GM21390 (cell line): ENCODE measurements around the gene CDC6.

Experiments used
- ATAC-seq: cut with Tn5 transposase; IDR thresholded peaks from one replicate; pipeline ENCODE4 v1.9.1; 2021; ENCODE audit not compliant: unreplicated experiment

The CDC6 gene, protein sequence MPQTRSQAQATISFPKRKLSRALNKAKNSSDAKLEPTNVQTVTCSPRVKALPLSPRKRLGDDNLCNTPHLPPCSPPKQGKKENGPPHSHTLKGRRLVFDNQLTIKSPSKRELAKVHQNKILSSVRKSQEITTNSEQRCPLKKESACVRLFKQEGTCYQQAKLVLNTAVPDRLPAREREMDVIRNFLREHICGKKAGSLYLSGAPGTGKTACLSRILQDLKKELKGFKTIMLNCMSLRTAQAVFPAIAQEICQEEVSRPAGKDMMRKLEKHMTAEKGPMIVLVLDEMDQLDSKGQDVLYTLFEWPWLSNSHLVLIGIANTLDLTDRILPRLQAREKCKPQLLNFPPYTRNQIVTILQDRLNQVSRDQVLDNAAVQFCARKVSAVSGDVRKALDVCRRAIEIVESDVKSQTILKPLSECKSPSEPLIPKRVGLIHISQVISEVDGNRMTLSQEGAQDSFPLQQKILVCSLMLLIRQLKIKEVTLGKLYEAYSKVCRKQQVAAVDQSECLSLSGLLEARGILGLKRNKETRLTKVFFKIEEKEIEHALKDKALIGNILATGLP

DNA sequence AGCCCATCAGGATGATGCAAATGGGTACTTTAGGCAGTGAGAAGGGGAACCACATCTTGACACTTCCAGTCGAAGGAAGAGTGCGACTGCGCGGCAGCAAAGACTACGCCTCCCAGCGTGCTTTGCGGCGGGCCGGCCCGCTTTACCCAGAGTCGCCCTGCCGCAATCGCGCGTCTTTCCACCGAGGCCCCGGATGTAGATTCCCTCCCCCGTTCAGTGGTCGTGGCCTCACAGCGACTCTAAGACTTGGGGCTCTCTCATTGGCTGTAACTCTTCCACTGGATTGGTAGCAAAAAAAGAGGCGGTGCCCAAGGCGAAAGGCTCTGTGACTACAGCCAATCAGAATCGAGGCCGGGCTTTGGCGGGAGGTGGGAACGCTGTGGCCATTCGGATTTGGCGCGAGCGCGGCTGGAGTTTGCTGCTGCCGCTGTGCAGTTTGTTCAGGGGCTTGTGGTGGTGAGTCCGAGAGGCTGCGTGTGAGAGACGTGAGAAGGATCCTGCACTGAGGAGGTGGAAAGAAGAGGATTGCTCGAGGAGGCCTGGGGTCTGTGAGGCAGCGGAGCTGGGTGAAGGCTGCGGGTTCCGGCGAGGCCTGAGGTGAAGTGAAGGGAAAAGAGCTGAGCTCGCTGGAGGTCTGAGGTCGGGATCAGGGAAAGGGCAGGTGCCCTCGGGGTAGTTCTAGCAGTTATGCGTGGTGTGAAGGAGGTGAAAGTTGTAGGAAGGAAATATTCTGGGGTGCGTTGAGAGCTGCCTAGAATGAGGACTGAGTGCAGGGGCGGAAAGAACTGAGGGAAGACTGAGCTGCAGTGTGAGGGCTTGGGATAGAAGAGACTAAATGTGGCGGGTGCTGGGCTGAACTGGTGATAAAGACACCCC is at the start of gene CDC6:
Gene CDC6, plus strand, starts transcription at position 386 of the 876 bp plus-strand sequence. CDS start 1,542 bp downstream, outside the sequence.
- peak; percentile 89 for ATAC-seq

DNA sequence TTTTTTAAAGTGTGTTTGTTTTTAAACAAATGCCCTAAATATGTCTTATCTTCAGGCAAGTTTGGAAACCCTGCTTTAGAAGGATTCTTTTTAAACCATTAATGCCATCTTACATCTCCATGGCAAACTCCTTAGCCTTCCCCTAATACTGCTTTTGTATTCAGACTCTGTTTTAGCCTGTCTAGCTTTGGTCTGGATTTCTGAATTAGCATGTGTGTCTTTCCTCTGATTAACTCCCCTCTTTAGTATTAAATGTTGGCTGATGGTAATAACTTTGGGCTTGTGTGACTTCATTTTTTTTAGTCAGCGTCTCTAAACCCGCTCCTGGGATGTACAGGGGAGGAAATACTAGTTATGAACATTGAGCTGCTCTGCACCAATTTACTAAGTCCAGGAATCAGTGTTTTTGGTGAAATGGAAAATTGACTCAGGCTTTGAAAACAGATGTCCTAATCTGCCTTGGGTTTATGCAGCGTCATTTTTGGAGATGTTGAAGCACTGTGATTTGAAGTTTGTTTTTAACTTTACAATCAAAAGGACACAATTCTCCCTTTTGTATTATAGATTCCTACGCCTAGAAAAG is 46.3 kb upstream of the CDC6 start:
- no peak for ATAC-seq

DNA sequence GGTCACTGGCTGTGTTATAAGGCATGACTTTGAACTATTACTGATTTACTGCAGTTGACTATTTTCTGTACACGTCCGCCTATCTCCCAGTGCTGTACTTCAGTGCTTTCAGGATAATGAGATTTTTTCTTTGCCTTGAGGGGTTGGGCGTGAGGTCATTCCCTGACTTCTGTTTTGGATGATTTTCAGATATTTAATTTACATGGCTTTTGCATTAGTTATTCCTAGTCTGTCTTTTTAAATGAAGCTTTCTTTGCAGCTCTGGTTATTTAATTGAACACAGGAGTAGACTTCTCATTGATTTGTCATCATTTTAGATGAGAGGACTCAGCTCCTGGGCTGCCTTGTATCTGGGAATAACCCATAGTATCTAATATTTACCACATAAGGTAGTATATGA is 44.9 kb upstream of the CDC6 start:
- no peak for ATAC-seq

DNA sequence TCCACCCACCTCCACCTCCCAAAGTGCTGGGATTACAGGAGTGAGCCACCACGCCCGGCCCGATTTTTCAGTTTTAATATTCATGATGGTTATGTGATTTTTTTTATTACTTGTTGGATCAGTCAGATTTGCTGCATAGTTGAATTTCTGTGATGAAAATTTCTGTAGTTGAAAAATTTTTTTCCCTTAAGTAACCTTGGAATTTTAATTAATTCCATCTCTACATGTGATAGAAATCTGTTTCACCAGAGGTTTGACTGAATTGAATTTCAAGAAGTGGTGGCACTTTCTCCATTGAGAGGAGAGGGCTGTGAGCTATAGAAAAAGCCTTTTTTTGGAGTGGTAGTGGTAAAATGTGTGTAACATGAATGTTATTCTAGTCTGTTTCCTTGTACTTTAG is 43.9 kb upstream of the CDC6 start:
- ATAC-seq = no peak

DNA sequence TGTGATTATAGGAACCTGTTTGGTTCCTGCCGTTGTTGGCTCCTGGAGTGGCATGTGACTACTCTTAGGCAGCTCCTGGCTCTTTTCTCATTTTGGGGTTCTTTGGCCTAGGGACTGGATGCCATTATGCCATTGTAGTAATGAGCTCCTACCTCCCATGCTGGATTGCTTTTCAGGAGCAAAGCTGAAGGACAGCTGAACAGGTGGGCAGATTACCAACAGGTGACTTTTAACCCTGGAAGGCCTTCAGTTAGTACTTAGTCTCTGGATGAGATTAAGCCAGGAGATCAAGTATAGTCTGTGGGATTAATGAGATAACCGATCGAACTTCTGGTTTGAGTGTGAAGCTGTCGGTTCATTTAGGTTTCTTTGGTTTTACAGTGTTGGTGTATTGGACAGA is 43.4 kb upstream of the CDC6 start:
- no peak for ATAC-seq

DNA sequence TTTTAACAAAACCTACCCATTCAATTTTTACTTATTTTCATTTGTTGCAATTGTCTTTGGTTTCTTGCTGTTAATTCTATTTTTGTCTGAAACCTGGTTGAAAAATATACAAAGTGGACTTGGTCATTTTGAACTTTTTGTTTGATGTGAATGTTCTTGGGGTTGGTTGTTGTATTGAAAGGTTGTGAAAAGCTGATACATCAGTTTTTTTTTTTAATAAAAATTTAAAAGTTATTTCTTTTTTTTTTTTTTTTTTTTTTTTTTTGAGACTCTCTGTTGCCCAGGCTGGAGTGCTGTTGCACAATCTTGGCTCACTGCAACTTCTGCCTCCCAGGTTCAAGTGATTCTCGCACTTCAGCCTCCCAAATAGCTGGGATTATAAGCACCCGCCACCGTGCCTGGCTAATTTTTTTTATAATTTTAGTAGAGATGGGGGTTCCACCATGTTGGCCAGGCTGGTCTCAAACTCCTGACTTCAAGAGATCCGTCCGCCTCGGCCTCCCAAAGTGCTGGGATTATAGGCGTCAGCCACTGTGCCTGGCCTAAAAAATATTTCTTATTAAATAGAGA is 39.7 kb upstream of the CDC6 start:
- ATAC-seq = no peak

DNA sequence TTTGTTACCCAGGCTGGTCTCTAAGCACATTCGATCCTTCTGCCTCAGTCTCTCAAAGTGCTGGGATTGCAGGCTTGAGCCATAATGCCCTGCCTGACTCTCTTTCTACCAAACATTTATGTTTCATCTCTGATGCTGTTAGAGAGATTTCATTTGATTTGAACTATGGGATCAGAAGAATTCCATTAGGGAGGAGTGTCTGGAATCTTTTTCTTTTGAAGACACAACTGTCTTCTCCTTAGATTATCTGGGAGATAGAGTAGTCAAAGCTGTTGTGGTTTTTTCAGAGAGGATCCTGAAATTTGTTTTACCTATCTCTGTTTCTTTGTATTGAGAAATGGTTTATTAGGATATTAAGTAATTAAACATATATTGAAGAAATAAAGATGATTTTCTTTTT is 39.2 kb upstream of the CDC6 start:
- ATAC-seq = no peak

DNA sequence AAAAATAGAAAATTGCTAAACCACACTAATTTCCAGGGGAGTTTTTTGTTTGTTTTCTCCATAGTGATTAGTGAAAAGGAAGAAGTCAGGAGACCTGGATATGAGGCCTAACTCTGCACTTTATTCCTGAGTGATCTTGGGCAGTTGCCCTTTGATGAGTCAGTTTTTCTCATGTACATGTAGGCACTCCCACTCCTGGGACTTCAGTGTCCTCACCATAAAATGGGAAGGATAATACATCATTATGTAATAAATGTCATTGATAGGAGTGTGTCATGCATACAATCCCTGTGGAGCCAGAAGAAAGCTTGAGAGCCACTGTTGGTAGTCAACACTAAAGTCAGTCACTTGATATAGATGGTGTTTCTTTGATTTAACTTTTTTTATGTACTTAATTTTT is 36.1 kb upstream of the CDC6 start:
- ATAC-seq = no peak

DNA sequence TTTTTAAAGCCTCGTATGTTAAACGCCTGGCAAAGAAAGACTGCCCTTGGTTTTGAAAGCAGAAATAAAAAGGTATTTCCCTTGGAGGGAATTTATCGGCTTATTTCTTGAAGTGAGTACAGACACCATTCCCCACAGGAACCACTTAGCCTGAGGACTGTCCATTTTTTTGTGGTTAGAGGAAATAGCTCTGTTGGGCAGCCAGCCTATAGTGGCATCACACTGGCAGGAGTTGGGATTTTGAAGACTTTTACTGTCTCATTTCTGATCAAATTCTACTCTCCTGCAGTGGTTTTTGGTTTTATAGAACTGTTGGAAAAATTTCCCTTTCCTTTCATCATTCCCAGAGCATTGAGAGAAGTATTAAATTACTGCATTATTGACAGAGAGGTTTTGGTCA is 34.1 kb upstream of the CDC6 start:
- ATAC-seq = no peak

DNA sequence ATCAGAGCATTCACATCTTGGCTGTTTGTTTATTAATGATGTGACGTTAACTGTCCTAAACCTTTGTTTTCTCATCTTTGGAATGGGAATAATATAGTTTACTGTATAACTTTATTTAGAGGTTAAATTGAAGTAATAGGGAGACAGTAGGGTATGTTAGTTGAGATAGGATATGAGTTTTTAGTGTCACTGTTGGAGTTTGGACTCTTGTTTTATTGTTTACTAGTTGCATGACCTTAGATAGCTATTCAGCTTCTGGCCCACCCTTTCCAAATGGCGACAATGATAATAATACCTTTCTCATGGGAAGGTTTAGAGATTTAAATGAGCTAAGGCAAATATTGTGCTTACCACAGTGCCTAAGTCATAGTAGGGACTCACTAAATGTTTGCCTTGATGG is 28.2 kb upstream of the CDC6 start:
- no peak for ATAC-seq

DNA sequence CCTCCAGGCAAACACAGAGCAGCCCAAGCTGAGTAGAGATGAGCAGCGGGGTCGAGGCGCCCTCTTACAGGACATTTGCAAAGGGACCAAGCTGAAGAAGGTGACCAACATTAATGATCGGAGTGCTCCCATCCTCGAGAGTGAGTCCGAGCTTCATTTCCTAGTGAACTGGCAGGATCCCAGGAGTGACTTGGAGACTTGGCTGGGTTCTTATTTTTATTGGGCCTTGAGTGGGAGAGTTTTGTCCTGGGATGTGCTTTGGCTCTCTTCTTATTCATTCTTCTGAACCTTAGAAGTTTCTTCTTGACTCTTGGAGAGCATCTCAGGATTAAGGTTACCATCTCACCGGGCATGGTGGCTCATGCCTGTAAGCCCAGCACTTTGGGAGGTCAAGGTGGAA is 27.2 kb upstream of the CDC6 start:
- no peak for ATAC-seq

DNA sequence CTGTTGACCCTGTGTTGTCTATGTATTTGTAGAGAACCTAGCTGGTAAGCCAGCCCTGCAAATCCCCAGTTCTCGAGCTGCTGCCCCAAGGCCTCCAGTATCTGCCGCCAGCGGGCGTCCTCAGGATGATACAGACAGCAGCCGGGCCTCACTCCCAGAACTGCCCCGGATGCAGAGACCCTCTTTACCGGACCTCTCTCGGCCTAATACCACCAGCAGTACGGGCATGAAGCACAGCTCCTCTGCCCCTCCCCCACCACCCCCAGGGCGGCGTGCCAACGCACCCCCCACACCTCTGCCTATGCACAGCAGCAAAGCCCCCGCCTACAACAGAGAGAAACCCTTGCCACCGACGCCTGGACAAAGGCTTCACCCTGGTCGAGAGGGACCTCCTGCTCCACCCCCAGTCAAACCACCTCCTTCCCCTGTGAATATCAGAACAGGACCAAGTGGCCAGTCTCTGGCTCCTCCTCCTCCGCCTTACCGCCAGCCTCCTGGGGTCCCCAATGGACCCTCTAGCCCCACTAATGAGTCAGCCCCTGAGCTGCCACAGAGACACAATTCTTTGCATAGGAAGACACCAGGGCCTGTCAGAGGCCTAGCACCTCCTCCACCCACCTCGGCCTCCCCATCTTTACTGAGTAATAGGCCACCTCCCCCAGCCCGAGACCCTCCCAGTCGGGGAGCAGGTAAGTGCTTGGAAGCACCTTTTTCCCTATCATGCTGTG is 23.1 kb upstream of the CDC6 start:
- no peak for ATAC-seq

DNA sequence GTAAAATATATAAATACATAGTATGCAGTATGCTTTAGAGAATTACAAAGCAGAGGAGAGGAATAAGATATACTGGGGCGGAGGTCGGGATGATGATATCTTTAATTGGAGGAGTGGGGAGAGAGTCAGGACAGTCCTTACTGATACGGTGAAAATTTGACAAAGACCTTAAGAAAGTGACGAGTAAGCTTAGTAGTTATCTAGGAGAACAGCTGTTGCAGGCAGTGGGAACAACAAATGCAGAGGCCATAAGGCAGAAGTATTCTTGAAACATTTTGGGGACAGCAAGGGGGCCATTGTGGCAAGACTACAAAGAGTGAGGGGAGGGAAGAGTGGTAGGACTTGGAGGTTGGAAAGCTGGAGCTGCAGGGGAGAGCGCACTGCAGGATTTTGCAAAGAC is 22.3 kb upstream of the CDC6 start:
- ATAC-seq = no peak

DNA sequence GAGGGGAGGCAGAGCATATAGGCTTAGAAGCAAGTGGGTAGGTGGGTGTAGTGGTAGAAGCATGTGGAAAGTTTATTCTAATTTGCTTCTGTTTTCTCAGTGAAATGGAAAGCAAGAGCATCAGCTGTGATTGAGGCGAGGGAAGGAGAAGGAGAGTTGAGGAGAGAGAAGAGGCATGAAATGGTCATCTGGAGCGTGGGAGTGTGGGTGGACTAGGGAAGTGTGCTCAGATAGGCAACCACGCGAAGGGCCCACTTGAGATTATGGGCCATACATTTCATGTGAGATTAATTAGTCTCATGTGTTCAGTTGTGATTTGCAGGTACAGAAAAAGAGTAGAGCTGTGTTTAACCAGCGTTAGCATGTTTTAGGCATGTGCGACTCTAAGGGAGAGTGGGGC is 20.8 kb upstream of the CDC6 start:
- ATAC-seq = no peak

DNA sequence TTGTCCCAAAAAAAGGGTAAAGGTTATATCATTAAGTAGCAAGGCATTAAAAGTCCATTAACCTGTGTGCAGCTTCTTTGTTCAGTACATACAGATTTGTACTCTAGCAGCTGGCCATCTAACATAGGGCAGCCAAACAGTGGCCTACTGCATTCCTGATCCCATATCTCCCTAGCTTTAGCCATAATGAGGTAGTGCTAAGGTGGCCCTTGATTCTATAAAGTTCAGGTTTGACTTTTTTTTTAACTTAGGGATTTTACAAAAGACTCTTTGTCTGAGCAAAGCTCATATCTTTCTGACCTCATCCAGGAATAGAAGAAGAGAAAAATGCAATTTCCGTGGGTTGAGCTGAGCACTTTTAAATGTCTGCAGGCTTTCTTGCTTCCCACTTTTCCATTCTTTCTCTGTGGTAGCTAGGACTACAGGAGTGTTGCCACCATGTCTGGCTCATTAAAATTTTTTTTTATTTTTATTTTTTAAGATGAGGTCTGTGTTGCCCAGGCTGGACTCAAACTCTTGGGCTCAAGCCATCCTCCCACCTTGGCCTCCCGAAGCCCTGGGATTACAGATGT is 19.5 kb upstream of the CDC6 start:
- no peak for ATAC-seq

DNA sequence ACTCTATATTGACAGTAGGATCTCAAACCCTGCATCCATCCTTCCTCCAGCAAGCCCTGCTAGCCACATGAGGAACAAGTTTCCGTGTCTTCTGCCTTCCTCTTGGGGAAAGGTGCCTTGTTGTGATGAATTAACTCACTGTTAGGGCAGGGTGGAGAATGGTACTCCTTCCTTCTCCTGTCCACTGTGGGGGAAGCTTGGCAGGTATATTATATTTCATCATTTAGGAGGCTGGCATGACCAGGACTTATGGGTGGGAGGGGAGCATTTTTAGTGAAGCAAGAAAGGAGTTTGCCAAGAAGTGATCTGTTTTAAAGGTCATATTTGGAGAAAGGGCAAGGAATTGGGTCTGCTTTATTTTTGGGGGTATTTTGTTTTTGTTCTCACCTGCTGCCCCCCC is 9.3 kb upstream of the CDC6 start:
- no peak for ATAC-seq

DNA sequence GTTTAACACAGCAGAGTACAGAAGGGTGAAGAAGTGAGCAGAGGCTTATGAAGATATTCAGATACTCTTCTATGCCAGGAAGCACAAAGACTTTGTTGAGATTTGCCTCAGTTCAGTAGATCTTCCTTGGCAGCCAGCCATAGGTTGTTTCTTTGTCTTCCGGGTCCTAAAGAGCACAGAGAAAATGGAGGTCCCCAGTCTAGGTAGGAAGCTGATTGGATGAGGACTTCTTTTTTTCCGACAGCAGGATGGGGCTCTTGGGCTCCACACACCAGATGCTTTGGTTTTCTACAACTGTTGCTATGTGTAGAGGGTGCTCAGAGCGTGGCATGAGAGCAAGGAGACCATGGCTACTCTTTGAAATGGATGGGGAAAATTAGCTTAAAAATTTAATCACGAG is 8.3 kb upstream of the CDC6 start:
- ATAC-seq = no peak

DNA sequence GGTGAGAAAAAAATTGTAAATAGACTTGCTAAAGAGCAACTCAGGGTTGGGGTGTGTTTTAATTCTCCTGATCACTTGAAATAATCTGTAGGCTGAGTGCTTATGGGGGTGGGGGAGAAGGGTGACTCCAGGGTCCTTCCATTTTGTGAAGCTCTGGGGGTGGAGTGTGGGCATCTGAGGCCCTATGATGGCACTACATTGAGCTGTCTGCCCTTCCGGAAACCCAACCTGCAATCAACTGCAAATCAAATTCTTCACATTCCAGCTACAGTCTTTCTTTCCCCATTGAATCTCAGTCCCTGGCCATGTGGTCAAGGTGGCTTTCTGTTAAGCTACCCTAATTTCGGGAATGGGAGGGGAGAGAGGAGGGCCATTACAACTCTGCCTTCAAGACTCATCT is 6.0 kb upstream of the CDC6 start:
- no peak for ATAC-seq

DNA sequence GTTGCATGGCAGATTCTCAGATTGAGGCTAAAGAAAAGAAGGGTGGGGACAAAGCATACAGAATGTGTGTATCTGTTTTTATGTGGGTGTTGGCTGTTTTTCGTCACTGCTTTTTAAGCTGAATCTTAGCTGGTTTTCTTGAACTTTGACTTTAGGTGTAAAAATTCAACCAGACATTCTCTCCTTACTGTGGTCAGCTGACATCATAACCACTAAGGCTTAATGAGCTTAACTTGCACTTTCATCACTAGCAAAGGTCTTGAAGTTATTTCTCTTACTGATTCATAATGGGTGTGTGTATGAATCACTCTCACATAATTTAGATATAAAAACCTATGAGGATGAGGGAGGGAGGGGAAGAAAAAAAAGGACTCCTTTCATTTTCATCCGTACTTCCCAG is 4.0 kb upstream of the CDC6 start:
- no peak for ATAC-seq

DNA sequence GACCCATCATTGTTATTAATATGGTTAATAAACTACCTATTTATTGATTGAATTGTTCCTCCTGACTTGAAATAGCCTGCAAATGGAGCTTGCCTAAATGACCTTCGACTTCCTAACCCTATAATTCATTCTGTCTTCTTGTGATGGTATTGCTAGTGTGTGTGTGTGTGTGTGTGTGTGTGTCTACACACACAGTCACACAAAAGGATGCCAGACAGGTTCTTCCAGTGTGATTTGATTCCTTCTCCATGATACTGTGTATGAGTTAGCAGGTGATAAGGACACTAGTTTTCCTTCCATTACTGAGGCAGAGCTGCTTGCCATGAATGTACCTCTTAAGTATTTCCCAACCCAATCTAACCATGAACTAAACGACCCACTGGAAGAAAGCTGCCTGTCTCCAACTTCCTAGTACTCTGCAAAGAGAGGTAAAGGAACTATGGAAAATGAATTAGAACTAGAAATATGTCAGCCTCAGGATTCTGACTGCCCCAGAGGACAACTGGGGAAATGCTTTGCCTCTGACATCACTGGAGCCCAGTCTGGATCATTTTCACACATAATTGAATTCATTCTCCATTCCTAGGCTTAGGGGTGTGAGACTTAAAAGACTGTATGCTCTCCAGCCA is 3.5 kb upstream of the CDC6 start:
- ATAC-seq = no peak
